Measurements from ENCODE around the gene NFIX.

NFIX gene

DNA sequence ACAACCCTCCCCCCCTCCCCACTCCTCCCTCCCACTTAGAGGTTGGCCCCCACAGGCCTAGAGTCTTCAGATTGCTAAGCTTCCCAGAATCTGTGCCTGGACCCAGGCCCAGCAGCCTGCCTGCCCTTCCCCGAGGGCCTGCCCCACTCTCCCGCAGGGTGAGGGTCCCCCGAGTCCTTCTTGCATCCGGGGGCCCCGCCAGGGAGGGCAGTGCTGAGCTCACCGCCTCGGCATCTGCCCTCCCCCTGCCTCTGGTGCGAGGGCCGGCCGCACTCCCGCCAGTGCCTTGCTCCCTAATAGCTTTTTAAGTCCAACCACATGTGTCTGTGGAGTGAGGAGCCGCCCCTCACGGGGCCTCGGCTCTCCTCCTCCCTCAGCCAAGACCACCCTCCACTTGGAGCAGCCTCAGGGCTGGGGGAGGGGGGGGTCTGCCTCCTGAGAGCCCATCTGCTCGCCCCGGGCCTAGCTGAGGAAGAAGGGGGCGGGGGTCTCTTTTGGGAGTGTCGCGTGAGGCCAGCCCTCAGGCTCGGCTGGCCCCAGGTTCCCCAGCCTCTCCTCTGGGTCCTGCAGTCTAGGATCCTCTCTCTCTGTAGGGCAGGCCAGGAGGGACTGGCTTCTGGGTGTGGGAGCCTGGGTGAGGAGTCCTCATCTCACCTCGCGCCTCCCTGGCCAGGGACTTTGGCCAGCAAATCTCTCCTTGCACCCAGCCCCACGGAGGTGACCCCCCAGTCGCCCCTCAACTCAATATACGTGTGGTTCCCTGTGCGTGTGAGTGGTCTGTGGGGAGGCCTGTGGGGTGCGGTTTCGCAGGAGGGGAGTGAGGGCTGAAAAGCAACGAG, 60.2 kb downstream of the NFIX start:
- no peak for DNase-seq (ENCODE audit: low read depth, low spot score)

- DNase-seq (ENCODE audit: low read depth, low spot score), result no peak
Measured at GRCh38 chr19:13056052-13056660, 60.9 kb downstream of the NFIX start.

GRCh38 chr19:13057147-13057572, 61.9 kb downstream of the NFIX start:
- DNase-seq (ENCODE audit: low read depth, low spot score), result no peak

- no peak for DNase-seq (ENCODE audit: low read depth, low spot score)
Measured at GRCh38 chr19:13057744-13058143, 62.5 kb downstream of the NFIX start.

- no peak for DNase-seq (ENCODE audit: low read depth, low spot score)
Measured at GRCh38 chr19:13058951-13059660, 63.8 kb downstream of the NFIX start.

- DNase-seq (ENCODE audit: low read depth, low spot score), result no peak
Measured at GRCh38 chr19:13060233-13060963, 65.1 kb downstream of the NFIX start.

- DNase-seq (ENCODE audit: low read depth, low spot score), result no peak
Measured at GRCh38 chr19:13060964-13061927, 66.0 kb downstream of the NFIX start.

DNA sequence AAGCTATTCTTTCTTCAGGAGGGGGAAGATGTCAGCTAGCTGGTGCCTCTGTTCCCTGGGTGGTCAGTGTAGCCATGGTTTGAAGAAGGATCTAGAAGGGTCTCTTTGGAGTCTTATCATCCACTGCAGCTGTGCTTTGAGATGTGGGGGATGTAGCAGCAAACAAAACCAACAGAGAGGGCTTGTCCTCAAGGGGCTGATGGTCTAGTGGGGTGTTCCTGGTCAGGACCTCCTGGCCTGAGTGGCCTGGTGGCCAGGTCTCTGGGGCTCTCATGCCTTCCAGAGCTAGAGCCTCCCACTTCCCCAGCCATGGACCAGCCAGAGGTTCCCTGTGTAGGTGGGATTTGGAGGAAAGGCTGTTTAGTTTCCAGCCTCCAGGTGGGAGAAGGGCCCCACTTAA, 67.0 kb downstream of the NFIX start:
- no peak for DNase-seq (ENCODE audit: low read depth, low spot score)

DNA sequence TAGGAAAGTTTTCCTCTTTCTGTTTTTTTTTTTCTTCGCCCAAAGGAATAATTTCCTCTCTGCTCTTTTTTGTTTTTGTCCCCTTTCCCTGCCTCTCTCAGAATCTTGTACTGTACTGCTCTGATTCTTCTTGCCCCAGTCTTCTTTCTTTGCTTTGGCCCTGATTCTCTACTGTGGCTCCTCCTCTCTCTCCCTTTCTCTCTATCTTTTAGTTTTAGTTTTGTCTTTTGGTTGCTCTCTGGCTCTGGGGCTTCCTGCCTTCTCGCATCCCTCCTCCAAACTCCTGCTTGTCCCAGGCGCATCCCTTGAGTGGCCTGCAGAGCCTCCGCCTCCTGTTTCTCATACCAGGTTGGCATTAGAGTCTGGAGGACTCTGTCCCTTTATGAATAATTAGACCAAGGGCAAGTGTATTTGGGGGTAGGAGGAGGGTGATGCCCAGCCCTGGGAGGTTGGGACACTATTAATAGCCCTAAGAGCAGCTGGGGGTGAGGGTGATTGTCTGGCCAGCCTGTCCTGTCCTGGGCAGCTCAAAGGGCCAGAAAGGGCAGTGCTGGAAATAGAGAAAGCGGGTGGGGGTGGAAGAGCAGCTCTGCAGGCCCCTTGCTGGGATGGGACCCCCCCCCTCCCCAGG, 68.3 kb downstream of the NFIX start:
- DNase-seq (ENCODE audit: low read depth, low spot score), result no peak

DNA sequence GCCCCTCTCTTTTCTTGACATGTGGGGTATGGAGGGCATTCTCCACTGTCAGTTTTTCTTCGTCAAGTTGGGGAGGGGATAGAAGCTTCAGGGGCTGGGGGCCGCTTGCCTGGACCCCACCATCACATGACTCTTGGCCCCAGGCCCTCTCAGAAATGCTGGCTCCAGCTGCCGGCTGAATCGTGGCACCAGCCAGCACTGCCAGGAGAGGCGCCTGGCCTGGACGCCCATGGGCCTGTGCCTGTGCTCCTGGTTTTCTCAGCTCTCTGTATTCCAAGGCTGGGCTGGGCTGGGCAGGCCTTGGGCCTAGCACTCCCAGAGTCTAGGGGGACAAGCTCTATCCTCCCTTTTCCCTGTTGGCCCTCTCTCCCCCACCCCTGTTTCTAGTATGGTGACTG, 68.8 kb downstream of the NFIX start:
- no peak for DNase-seq (ENCODE audit: low read depth, low spot score)

DNA sequence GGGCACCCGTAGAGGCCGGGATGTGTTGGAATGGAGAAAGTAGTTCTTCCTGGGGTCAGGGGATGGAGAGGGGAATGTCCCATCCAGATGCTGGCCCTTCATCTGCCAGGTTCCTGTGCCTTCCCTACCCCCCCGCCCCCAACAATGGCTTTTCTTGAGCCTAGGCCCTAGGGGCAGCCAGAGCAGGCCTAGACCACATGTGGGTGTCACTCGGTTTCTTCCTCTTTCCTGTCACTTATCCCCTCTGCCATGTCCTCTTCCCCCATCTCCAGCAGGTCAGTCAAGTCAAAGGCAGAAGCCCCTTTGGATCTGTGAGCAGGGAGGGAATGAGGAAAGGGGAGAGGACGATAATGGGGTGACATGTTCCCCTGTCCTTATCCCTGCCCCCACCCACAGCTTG, 71.0 kb downstream of the NFIX start:
- DNase-seq (ENCODE audit: low read depth, low spot score), result no peak

DNA sequence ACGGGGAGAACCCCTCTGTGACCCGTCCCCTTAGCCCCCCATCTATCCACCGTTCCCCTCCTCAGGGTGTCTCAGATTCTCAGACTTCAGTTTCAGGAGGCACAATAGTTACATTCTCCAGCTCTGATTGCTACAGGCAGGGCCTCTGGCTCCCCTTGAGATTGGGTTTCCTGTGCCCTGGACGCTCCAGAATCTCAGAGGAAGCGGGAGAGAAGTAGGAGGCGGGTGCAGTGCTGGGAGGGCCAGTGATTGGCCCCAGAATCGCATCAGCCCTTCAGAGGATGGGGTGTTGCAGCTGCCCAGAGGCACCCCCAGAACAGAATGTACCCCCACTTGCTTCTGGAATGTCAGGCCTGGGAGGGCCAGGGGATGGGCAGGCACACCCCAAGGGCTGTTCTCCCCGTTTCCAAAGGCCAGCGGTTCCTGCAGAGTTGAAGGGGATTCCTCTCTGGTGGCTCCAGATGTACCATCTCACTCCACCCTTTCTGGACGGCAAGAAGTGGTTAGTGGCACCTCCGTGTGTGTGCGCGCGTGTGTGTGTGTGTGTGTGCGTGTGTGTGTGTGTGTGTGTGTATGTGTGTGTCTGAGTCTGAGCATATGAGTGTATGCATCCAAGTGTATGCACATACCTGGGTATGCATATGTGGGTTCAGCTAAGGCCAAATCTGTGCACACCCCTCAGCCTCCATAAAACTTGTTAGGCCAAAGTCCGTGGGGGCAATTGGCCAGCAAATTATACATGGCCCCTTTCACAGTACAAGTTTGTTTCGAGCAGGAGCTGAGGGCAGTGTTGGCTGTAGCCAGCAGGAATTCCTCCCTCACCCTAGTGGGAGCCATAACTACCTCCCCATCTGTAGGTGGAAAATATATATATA, 71.9 kb downstream of the NFIX start:
- DNase-seq (ENCODE audit: low read depth, low spot score), result no peak

DNA sequence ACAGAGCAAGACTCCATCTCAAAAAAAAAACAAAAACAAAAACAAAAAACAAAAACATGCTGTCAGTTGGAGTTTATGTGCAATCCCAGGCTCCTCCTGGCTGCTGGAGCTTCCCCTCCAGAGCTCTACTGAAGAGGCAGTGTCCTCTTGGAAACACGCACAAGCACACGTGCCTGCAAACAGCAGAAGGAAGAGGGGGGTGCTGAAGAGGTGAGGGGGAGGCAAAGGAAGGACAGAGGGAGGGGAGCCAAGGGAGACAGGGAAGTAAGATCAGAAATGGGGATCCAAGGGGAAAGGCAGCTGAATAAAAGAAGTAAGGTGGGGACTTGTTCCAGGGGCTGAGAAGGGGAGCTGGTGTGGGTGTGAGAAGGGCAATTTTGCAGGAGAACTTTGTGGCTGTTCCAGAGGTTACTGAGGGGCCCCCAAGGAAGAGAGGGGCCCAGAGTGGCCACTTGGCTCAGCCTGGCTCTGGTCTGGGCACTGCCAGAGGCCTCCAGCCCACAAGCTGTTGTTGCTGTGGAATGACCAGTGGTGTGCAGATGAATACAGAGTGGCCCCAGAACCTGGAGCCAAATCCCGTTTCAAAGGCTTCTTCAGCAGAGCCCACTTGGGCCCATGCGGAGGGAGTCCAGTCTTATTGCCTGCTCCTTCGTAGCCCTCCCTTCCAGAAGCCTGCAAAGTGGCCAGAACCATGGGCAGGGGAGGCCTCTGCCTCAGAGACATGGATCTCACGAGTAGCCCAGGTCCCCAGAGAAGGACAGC, 73.0 kb downstream of the NFIX start:
- DNase-seq (ENCODE audit: low read depth, low spot score), result no peak

- DNase-seq (ENCODE audit: low read depth, low spot score), result no peak
Measured at GRCh38 chr19:13069415-13070359, 74.4 kb downstream of the NFIX start.

DNA sequence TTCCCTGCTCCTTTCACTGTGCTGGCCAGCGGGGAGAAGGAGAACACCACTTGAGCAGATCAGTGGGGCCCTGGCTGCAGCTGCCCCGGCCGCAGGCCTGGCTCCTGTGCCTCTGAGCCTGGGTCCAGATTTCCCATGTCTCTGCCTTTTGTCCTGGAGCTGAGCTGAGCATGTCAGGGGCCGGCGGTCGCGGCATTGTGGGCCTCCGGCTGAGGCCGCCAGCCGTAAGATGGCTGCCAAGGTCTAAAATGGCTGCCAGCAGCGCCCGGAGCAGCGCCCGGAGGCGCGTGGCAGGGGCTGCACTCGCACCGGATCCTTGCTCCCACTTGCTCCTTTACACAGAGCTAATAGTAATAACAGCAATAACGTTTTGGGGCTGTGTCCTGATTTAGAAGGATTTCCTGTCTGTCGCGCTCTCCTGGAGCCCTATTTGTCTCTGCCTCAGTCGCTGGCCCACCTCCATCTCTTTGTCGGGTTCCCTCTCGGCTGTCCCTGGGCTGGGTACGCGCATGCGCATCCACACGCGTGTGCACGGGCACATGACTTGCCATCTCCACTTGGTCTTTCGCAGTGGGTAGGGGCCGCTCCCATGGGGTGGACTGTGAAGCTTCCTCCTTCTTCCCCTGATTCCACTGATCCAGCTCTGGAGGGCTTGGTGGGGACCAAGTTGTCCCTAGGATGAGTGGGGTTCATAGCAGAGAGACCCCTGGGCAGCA, 75.3 kb downstream of the NFIX start:
- DNase-seq (ENCODE audit: low read depth, low spot score), result no peak

DNA sequence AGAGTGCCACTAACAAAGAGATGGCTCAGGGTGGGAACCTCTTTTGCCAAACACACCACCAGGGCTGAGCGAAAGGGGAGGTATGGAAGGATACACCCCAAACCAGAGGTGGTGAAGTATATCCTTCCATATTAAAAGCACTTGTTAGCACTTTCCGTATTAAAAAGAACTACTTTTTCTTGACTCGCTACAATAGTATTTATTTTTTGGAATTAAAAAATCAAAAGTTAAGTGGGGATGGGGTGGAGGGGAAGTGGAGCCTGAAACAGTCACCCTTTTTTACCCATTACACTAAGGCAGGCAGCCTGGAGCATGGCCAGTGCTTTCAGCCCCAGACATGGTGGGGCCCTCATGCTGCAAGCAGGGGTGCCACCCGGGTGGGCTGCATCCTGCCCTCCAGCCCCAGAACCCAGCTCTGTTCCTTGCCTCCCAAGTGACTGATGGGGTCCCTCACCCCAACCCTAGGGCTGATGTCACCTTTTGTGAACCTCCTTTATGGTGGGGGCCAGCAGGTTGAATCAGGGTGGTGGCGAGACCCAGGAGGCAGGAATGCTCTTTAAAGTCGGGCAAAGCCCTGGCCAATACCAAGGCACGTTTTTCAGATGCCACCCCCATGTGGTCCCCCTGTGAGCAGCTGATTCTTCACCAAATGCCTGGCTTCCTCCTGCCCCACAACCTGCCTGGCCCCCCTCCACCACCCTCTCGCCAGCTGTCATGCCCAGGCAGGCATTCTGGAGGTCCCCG, 76.3 kb downstream of the NFIX start:
- DNase-seq (ENCODE audit: low read depth, low spot score), result no peak
